HG03045 (cell line): ENCODE data around the gene TPT1.
A peak's percentile ranks its signal among the peaks of the same experiment; 100 is the strongest.
"Not testable (repeated sequence)": the region's sequence is repeated elsewhere in the genome, so short reads cannot be mapped to it uniquely, and the experiment has no call there.

Experiments
- ATAC-seq: cut with Tn5 transposase; IDR thresholded peaks from one replicate; pipeline ENCODE4 v1.9.1; 2021; ENCODE audit warnings: mild to moderate bottlenecking, moderate library complexity; ENCODE audit not compliant: unreplicated experiment

TPT1 gene

GRCh38 chr13:45341034-45341798 lies at the start of gene TPT1:
TPT1 (minus strand) TSS chr13:45341183; CDS start chr13:45341069, 114 bp downstream.
- peak; percentile 85 for ATAC-seq

- not testable (repeated sequence) for ATAC-seq
Measured at GRCh38 chr13:45390348-45390747, 49.4 kb upstream of the TPT1 start.

- ATAC-seq = no peak
Measured at GRCh38 chr13:45388664-45389063, 47.7 kb upstream of the TPT1 start.

- not testable (repeated sequence) for ATAC-seq
Measured at GRCh38 chr13:45386892-45387575, 46.1 kb upstream of the TPT1 start.

GRCh38 chr13:45385907-45386553 lies 45.0 kb upstream of the TPT1 start:
- ATAC-seq = no peak

- no peak for ATAC-seq
Measured at GRCh38 chr13:45385320-45385719, 44.3 kb upstream of the TPT1 start.

- ATAC-seq = no peak
Measured at GRCh38 chr13:45384474-45385174, 43.6 kb upstream of the TPT1 start.

GRCh38 chr13:45382739-45383138 lies 41.8 kb upstream of the TPT1 start:
- ATAC-seq = not testable (repeated sequence)

- no peak for ATAC-seq
Measured at GRCh38 chr13:45381196-45381595, 40.2 kb upstream of the TPT1 start.

GRCh38 chr13:45380708-45381107 lies 39.7 kb upstream of the TPT1 start:
- not testable (repeated sequence) for ATAC-seq

- not testable (repeated sequence) for ATAC-seq
Measured at GRCh38 chr13:45379516-45379915, 38.5 kb upstream of the TPT1 start.

GRCh38 chr13:45378786-45379185 lies 37.8 kb upstream of the TPT1 start:
- ATAC-seq = not testable (repeated sequence)

- ATAC-seq = not testable (repeated sequence)
Measured at GRCh38 chr13:45377314-45377713, 36.3 kb upstream of the TPT1 start.

- ATAC-seq = not testable (repeated sequence)
Measured at GRCh38 chr13:45376651-45377050, 35.7 kb upstream of the TPT1 start.

- ATAC-seq = no peak
Measured at GRCh38 chr13:45374917-45375316, 33.9 kb upstream of the TPT1 start.

- ATAC-seq = no peak
Measured at GRCh38 chr13:45373162-45373547, 32.2 kb upstream of the TPT1 start.

- ATAC-seq = no peak
Measured at GRCh38 chr13:45372189-45373161, 31.5 kb upstream of the TPT1 start.

- ATAC-seq = no peak
Measured at GRCh38 chr13:45370922-45371406, 30.0 kb upstream of the TPT1 start.

GRCh38 chr13:45369116-45369515 lies 28.1 kb upstream of the TPT1 start:
- ATAC-seq = no peak

GRCh38 chr13:45368571-45368970 lies 27.6 kb upstream of the TPT1 start:
- ATAC-seq = no peak
